HEK293 (cell line): Measurements from ENCODE around the gene RNF39.

Experiments
- CTCF ChIA-PET: fragments of 350-600 bp; formaldehyde crosslinking; extraction: SDS; loops from one replicate; lab custom pipeline; 2021; ENCODE audit warnings: antibody characterized with exemption; lab: Yijun Ruan, JAX
- POLR2A ChIA-PET: fragments of 300-600 bp; formaldehyde crosslinking; extraction: SDS; loops from one replicate; lab custom pipeline; 2020; ENCODE audit warnings: antibody characterized with exemption, inconsistent platforms; lab: Yijun Ruan, JAX
- H3K27ac ChIP-seq: fragments of 200-500 bp; sonication (Bioruptor generic); 2 replicates; pipeline ENCODE4 v1.5.1; 2014; ENCODE audit warnings: low read depth, low read length, control low read depth, inconsistent platforms; ENCODE audit errors: extremely low read depth
- H3K36me3 ChIP-seq, 2 experiments: fragments of 200-500 bp in 1 of 2; sonication (Bioruptor generic) in 1 of 2; 1 replicate in 1 of 2; 2 replicates in 1 of 2; pipeline ENCODE4 v1.5.1; 2014 to 2017; ENCODE audit warnings: inconsistent platforms in 2 of 2, low read length in 2 of 2; ENCODE audit not compliant: control insufficient read depth in 2 of 2, insufficient read depth in 1 of 2
- H3K4me1 ChIP-seq: fragments of 200-500 bp; sonication (Bioruptor generic); 2 replicates; pipeline ENCODE4 v1.5.1; 2014; ENCODE audit warnings: mild to moderate bottlenecking, low read length, inconsistent platforms; ENCODE audit not compliant: control insufficient read depth, insufficient read depth
- H3K4me3 ChIP-seq: 2 replicates; pipeline ENCODE4 v1.5.1; 2011; ENCODE audit warnings: low read depth, mild to moderate bottlenecking, control low read depth, low read length, moderate library complexity
- H3K9me3 ChIP-seq: fragments of 200-500 bp; sonication (Bioruptor generic); 2 replicates; pipeline ENCODE4 v1.5.1; 2014; ENCODE audit warnings: low read depth, low read length, inconsistent platforms; ENCODE audit not compliant: control insufficient read depth, insufficient read depth
- BCL11B ChIP-seq: fragments of 450-650 bp; formaldehyde crosslinking; IDR thresholded peaks from 2 replicates; pipeline ENCODE4 v1.5.1; 2016; ENCODE audit warnings: low read depth, missing biosample characterization, missing genetic modification characterization
- GLIS1 ChIP-seq: fragments of 450-650 bp; formaldehyde crosslinking; IDR thresholded peaks from 2 replicates; pipeline ENCODE4 v1.5.1; 2016; ENCODE audit warnings: missing biosample characterization, missing genetic modification characterization
- HIC1 ChIP-seq: fragments of 450-650 bp; formaldehyde crosslinking; IDR thresholded peaks from 2 replicates; pipeline ENCODE4 v1.5.1; 2016; ENCODE audit warnings: missing biosample characterization, missing genetic modification characterization
- YY1 ChIP-seq: fragments of 450-650 bp; formaldehyde crosslinking; IDR thresholded peaks from 2 replicates; pipeline ENCODE4 v1.5.1; 2018; ENCODE audit warnings: missing biosample characterization, missing genetic modification characterization
- ZEB2 ChIP-seq: fragments of 450-650 bp; formaldehyde crosslinking; IDR thresholded peaks from 2 replicates; pipeline ENCODE4 v1.5.1; 2016; ENCODE audit warnings: missing biosample characterization, missing genetic modification characterization
- ZFHX2 ChIP-seq: fragments of 450-650 bp; formaldehyde crosslinking; conservative IDR thresholded peaks from 2 replicates; pipeline ENCODE4 v1.5.1; 2016; ENCODE audit warnings: missing biosample characterization, missing genetic modification characterization
- ZIC2 ChIP-seq: fragments of 450-650 bp; formaldehyde crosslinking; IDR thresholded peaks from 2 replicates; pipeline ENCODE4 v1.5.1; 2016; ENCODE audit warnings: missing biosample characterization, missing genetic modification characterization
- ZNF155 ChIP-seq: fragments of 450-650 bp; formaldehyde crosslinking; IDR thresholded peaks from 2 replicates; pipeline ENCODE4 v1.5.1; 2016; ENCODE audit warnings: missing biosample characterization, missing genetic modification characterization
- ZNF184 ChIP-seq: fragments of 450-650 bp; IDR thresholded peaks from 2 replicates; pipeline ENCODE4 v1.5.1; 2018; ENCODE audit warnings: missing biosample characterization, mild to moderate bottlenecking, missing genetic modification characterization
- ZNF398 ChIP-seq: fragments of 450-650 bp; formaldehyde crosslinking; IDR thresholded peaks from 2 replicates; pipeline ENCODE4 v1.5.1; 2017; ENCODE audit warnings: missing biosample characterization, missing genetic modification characterization
- ZNF558 ChIP-seq: fragments of 450-650 bp; formaldehyde crosslinking; IDR thresholded peaks from 2 replicates; pipeline ENCODE4 v1.5.1; 2016; ENCODE audit warnings: missing biosample characterization, missing genetic modification characterization
- ZNF610 ChIP-seq: fragments of 450-650 bp; formaldehyde crosslinking; IDR thresholded peaks from 2 replicates; pipeline ENCODE4 v1.5.1; 2016; ENCODE audit warnings: missing biosample characterization, missing genetic modification characterization, borderline replicate concordance
- ZNF664 ChIP-seq: fragments of 450-650 bp; formaldehyde crosslinking; IDR thresholded peaks from 2 replicates; pipeline ENCODE4 v1.5.1; 2016; ENCODE audit warnings: missing biosample characterization, missing genetic modification characterization
- ZNF701 ChIP-seq: fragments of 450-650 bp; formaldehyde crosslinking; IDR thresholded peaks from 2 replicates; pipeline ENCODE4 v1.5.1; 2016; ENCODE audit warnings: missing biosample characterization, missing genetic modification characterization
- ZNF768 ChIP-seq: fragments of 450-650 bp; formaldehyde crosslinking; IDR thresholded peaks from 2 replicates; pipeline ENCODE4 v1.5.1; 2018; ENCODE audit warnings: missing biosample characterization, mild to moderate bottlenecking, missing genetic modification characterization
- ZNF792 ChIP-seq: fragments of 450-650 bp; formaldehyde crosslinking; IDR thresholded peaks from 2 replicates; pipeline ENCODE4 v1.5.1; 2016; ENCODE audit warnings: missing biosample characterization, missing genetic modification characterization
- ZNF837 ChIP-seq: fragments of 450-650 bp; formaldehyde crosslinking; IDR thresholded peaks from 2 replicates; pipeline ENCODE4 v1.5.1; 2016; ENCODE audit warnings: missing biosample characterization, missing genetic modification characterization
- ZSCAN16 ChIP-seq: fragments of 450-650 bp; formaldehyde crosslinking; IDR thresholded peaks from 2 replicates; pipeline ENCODE4 v1.5.1; 2016; ENCODE audit warnings: missing biosample characterization, missing genetic modification characterization

The RNF39 gene

GRCh38 chr6:30096829-30097228 lies 21.3 kb upstream of the RNF39 start:
- Histone ChIP-seq H3K9me3 (no peaks in the 10 kb centered on the region), H3K4me3 (no peak overlapping the region), H3K27ac (no peak overlapping the region), H3K36me3 (no peaks in the 10 kb centered on the region), H3K4me1 (peaks cover 10% of the 10 kb centered on the region)
- POLR2A ChIA-PET = interaction anchor here (0.9 kb wide), 1 partner anchor 27 kb away, joined by 3 read pairs; no protein-coding TSS in a partner anchor
- TF ChIP-seq GLIS1 (tag by site-specific recombination) (peak; percentile 90), ZFHX2 (tag by site-specific recombination) (peak; percentile 44; the same call in 1 of the 2 replicates), ZIC2 (tag by site-specific recombination) (peak; percentile 98), ZNF768 (tag by site-specific recombination) (no peak)
- CTCF ChIA-PET = interaction anchor here (0.6 to 1.1 kb wide), 4 partner anchors 9 to 467 kb away, joined by 3 to 4 read pairs (median 4); no protein-coding TSS in a partner anchor

GRCh38 chr6:30093951-30094661 lies 18.5 kb upstream of the RNF39 start:
- TF ChIP-seq YY1 (tag by site-specific recombination) = no peak
- no peak for TF ChIP-seq ZNF184
- TF ChIP-seq ZNF558 = no peak
- no peak for TF ChIP-seq ZNF610 (tag by site-specific recombination)
- no peak for TF ChIP-seq ZNF837 (tag by site-specific recombination)
- TF ChIP-seq ZNF155 (tag by site-specific recombination) = no peak
- TF ChIP-seq ZNF792 (tag by site-specific recombination) = no peak
- Histone ChIP-seq H3K4me3 (no peak overlapping the region), H3K36me3 (no peaks in the 10 kb centered on the region), H3K9me3 (no peaks in the 10 kb centered on the region), H3K27ac (no peak overlapping the region), H3K4me1 (peaks cover 11% of the 10 kb centered on the region)
- POLR2A ChIA-PET = no interaction called here
- CTCF ChIA-PET = interaction anchor here (0.6 to 2.6 kb wide), 8 partner anchors 8 to 81 kb away, joined by 3 to 10 read pairs (median 4); no protein-coding TSS in a partner anchor

GRCh38 chr6:30092852-30093543 lies 17.4 kb upstream of the RNF39 start:
- CTCF ChIA-PET = interaction anchor here (0.7 to 2.6 kb wide), 4 partner anchors 9 to 190 kb away, joined by 3 to 10 read pairs (median 3); no protein-coding TSS in a partner anchor
- no peaks in the 10 kb centered on the region for H3K36me3 ChIP-seq
- no peaks in the 10 kb centered on the region for H3K9me3 ChIP-seq
- H3K4me1 ChIP-seq = peaks cover 6% of the 10 kb centered on the region
- no peak for TF ChIP-seq BCL11B (tag by site-specific recombination)
- TF ChIP-seq ZNF398 (tag by site-specific recombination) = no peak
- TF ChIP-seq ZEB2 (tag by site-specific recombination) = no peak
- no peak for TF ChIP-seq ZNF664 (tag by site-specific recombination)
- no peak for TF ChIP-seq HIC1 (tag by site-specific recombination)
- no peak for TF ChIP-seq ZNF701
- TF ChIP-seq ZSCAN16 (tag by site-specific recombination) = no peak
- TF ChIP-seq, all 188 proteins: peak for 0
- POLR2A ChIA-PET = interaction anchor here (1.4 kb wide), 1 partner anchor 9 kb away, joined by 6 read pairs; no protein-coding TSS in a partner anchor
- Histone ChIP-seq H3K4me3 (no peak overlapping the region), H3K27ac (no peak overlapping the region)
